CD4-positive, alpha-beta T cell treated with Interleukin-15 for 4 hours (primary cell): ENCODE results near the gene FFAR3.

Experiments
- DNase-seq: peaks from one replicate; pipeline ENCODE4 v3.0.0-alpha.2; 2020; ENCODE audit warnings: low spot score

Gene FFAR3

GRCh38 chr19:35403116-35403760, 45.0 kb downstream of the FFAR3 start:
- no peak for DNase-seq

DNA sequence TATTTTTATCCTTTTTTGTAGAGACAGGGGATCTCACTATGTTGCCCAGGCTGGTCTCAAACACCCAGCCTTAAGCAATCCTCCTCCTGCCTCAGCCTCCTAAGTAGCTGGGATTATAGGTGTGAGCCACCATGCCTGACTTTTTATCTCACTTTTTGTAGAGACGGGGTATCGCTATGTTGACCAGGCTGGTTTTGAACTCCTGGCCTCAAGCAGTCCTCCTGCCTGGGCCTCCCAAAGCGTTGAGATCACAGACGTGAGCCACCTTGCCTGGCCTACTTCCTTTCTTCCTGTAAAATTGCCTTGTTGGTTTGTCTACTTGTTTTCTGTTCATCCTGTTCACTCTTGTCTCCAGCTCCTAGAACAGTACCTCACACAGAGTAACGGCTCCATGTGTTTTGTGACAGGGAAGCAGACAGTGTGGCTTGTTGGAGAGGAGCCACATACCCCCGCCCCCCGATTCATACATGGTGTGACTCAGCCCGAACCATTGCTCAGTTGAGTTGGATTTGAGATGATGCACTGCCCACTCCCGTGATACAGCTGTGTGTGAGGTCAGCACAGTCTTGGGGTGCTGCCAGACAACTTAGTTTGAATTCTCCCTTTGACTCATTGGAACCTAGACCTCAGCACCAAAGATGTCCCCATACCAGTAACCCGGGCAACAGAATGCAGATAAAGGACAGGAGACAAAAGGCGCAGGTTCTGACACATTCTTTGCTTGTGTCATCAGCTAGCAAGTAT, 46.8 kb downstream of the FFAR3 start:
- DNase-seq = no peak

GRCh38 chr19:35407619-35408018, 49.4 kb downstream of the FFAR3 start:
- DNase-seq = no peak

GRCh38 chr19:35408284-35409171, 50.3 kb downstream of the FFAR3 start:
- DNase-seq = no peak

DNA sequence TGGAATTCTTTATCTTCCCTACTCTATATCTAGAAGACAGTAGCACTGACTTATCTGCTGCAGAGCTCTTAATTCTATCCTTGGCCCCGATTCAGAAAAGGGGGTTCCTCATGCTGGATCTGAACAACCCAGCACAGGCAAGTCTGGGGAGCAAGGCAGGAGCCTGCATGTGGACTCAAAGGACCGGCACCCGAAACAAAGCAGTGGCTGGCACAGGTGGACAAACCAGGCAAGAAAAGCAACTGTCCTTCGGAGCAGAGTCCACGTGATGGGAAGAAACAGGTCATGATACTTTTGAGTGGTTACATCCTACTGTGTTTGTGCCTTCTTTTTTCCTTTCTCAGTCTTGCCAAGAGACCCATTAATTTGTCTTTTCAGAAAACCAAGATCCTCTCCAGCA, 50.9 kb downstream of the FFAR3 start:
- DNase-seq = no peak
